Muscle of back (tissue), 11 donors: Measurements from ENCODE around the gene CLDN22. TPM values are rescaled to one million over a fixed set of nuclear protein-coding genes. Genes with fewer than 3 reads are reported as not detected.
A peak's percentile ranks its signal among the peaks of the same experiment; 100 is the strongest.

Experiments
- DNase-seq, 3 donors: peaks; one replicate each; pipeline versions ENCODE4 v3.0.0 to v3.0.0-alpha.2; 2013
- polyA plus RNA-seq, 10 donors: library from polyadenylated mRNA; unstranded; fragments of 120-200 nt; gene quantifications; one replicate each; pipeline ENCODE4 v1.2.1, GENCODE V29; 2013; ENCODE audit not compliant: insufficient read length in 10 of 10

CLDN22 gene
- polyA plus RNA-seq, 10 donors, result 0.09 to 0.33 (median 0.20) TPM; not detected in 2

GRCh38 chr4:183286590-183287308 lies 33.3 kb downstream of the CLDN22 start:
- no peak for DNase-seq

GRCh38 chr4:183285886-183286285 lies 34.2 kb downstream of the CLDN22 start:
- DNase-seq, result no peak

- DNase-seq, result peak in 2 of 3 donors; percentile 26 to 66
Observed at GRCh38 chr4:183284965-183285364, 35.1 kb downstream of the CLDN22 start.

- DNase-seq, result peak in 1 of 3 donors; percentile 13
Observed at GRCh38 chr4:183284258-183284785, 35.8 kb downstream of the CLDN22 start.

GRCh38 chr4:183276106-183276505 lies 44.0 kb downstream of the CLDN22 start:
- DNase-seq, result no peak

GRCh38 chr4:183272384-183272783 lies 47.7 kb downstream of the CLDN22 start:
- DNase-seq, result no peak

GRCh38 chr4:183268556-183268955 lies 51.5 kb downstream of the CLDN22 start:
- no peak for DNase-seq

Other genes with a start within 250 kb of the CLDN22 start
- 10 to 100 TPM; 16.8 to 26.3 (median 21.0) TPM for gene WWC2, start 221.0 kb downstream of the CLDN22 start, polyA plus RNA-seq
- not detected for gene CLDN24, start 2.1 kb upstream of the CLDN22 start, polyA plus RNA-seq
- gene CDKN2AIP, start 124.4 kb upstream of the CLDN22 start, polyA plus RNA-seq, result 10 to 100 TPM; 14.0 to 25.0 (median 16.8) TPM
- gene ING2, start 184.8 kb upstream of the CLDN22 start, polyA plus RNA-seq, result 10 to 100 TPM; 13.8 to 21.9 (median 14.7) TPM